Measurements from ENCODE around the gene KANSL1L. TPM values are rescaled to one million over a fixed set of nuclear protein-coding genes. Genes with fewer than 3 reads are reported as not detected.

KANSL1L gene
- total RNA-seq, 2 experiments from 2014 or later, result 4.8 to 5.4 TPM

DNA sequence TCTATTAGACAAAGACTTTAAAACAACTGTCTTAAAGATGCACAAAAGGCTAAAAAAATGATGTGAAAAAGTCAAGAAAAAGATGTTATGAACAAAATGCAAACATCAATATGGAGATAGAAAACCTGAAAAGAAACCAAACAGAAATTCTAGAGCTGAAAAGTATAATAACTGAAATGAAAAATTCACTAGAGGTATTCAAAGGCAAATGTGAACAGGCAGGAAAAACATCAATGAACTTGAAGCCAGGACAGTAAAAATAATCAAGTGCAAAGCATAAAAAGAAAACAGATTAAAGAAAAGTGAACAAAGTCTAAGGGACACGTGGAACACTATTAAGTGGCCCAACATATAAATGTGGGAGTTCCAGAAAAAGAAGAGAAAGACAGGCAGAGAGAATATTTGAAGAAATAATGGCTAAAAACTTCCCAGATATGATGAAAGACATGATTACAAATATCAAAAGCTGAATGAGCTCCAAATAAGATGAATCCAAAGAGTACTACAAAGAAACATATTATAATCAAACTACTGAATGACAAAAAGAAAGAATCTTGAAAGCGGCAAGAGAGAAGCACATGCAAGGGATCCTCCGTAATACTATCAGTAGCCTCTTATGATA lies 57.5 kb downstream of the KANSL1L start:
- no peak for TF ChIP-seq CTCF (IDR thresholded peaks at IDR 0.05)
- no peak for DNase-seq
- peaks cover 2% of the 10 kb centered on the region for H3K4me1 Mint-ChIP-seq (ENCODE audit: low read depth)
- no peaks in the 10 kb centered on the region for H3K27me3 Mint-ChIP-seq
- peaks cover 43% of the 10 kb centered on the region for H3K36me3 Mint-ChIP-seq (ENCODE audit: low read depth)
- peaks cover 30% of the 10 kb centered on the region for H3K9me3 Mint-ChIP-seq
- no peak overlapping the region for H3K27ac Mint-ChIP-seq
- ATAC-seq, result no peak
- ChIA-PET CTCF (no interaction called here), POLR2A (no interaction called here)
- intact Hi-C loops (cut with micrococcal nuclease), result no loop called here
- H3K4me3 Mint-ChIP-seq, result no peak overlapping the region

GRCh38 chr2:210112871-210113270 lies 58.3 kb downstream of the KANSL1L start:
- POLR2A ChIA-PET, result no interaction called here
- DNase-seq (no peak), ATAC-seq (no peak)
- Mint-ChIP-seq H3K36me3 (ENCODE audit: low read depth) (peaks cover 41% of the 10 kb centered on the region), H3K9me3 (peaks cover 30% of the 10 kb centered on the region), H3K4me1 (ENCODE audit: low read depth) (peaks cover 6% of the 10 kb centered on the region), H3K4me3 (no peak overlapping the region), H3K27me3 (no peaks in the 10 kb centered on the region), H3K27ac (no peak overlapping the region)
- no peak for TF ChIP-seq CTCF (IDR thresholded peaks at IDR 0.05)
- intact Hi-C loops (cut with micrococcal nuclease), result no loop called here
- CTCF ChIA-PET, result no interaction called here

DNA sequence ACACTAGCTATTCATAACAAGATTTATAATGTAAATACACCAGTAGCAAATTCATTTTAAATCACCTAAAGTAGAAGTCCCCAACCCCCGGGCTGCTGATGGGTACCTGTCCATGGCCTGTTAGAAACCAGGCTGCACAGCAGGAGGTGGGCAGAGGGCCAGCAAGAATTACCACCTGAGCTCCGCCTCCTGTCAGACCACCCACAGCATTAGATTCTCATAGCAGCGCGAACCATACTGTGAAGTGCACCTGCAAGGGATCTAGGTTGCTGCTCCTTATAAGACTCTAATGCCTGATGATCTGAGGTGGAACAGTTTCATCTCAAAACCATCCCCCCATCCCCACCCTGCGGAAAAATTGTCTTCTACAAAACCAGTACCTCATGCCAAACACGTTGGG lies 71.3 kb downstream of the KANSL1L start:
- DNase-seq (no peak), ATAC-seq (no peak)
- peaks cover 12% of the 10 kb centered on the region for H3K36me3 Mint-ChIP-seq (ENCODE audit: low read depth)
- no peaks in the 10 kb centered on the region for H3K9me3 Mint-ChIP-seq
- H3K27ac Mint-ChIP-seq, result no peak overlapping the region
- no peaks in the 10 kb centered on the region for H3K4me1 Mint-ChIP-seq (ENCODE audit: low read depth)
- intact Hi-C loops (cut with micrococcal nuclease), result no loop called here
- POLR2A ChIA-PET, result no interaction called here
- H3K4me3 Mint-ChIP-seq, result no peak overlapping the region
- TF ChIP-seq CTCF (IDR thresholded peaks at IDR 0.05), result no peak
- no peaks in the 10 kb centered on the region for H3K27me3 Mint-ChIP-seq
- CTCF ChIA-PET, result no interaction called here

- no peak for TF ChIP-seq CTCF (IDR thresholded peaks at IDR 0.05)
- DNase-seq (no peak), ATAC-seq (no peak)
- Mint-ChIP-seq H3K27me3 (no peaks in the 10 kb centered on the region), H3K4me3 (no peak overlapping the region), H3K27ac (no peak overlapping the region), H3K9me3 (no peaks in the 10 kb centered on the region), H3K36me3 (ENCODE audit: low read depth) (no peaks in the 10 kb centered on the region), H3K4me1 (ENCODE audit: low read depth) (no peaks in the 10 kb centered on the region)
- intact Hi-C loops (cut with micrococcal nuclease), result no loop called here
- ChIA-PET CTCF (no interaction called here), POLR2A (no interaction called here)
Observed at GRCh38 chr2:210094787-210095186, 76.4 kb downstream of the KANSL1L start.

DNA sequence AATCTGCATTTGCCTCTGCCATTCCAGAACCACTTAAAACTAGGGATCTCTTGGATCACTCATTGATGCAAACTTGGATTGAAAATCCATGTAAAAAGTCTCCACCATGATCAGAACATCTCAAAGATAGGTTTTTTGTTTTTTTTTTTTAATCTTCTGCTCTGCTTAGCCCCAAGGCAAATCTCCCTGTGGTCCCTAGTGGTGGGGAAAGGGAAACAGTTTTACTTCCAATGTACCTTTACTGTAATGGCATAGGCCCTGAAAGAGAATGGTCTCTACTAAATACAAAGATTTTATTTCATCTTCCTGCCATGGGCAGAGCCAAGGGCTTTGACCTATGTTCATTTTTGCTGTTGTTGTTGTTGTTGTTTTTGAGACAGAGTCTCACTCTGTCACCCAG lies 78.4 kb downstream of the KANSL1L start:
- Mint-ChIP-seq H3K27me3 (no peaks in the 10 kb centered on the region), H3K9me3 (no peaks in the 10 kb centered on the region)

More for the DNA sequence above, 78.4 kb downstream of the KANSL1L start:
- no peak for DNase-seq
- POLR2A ChIA-PET, result no interaction called here
- Mint-ChIP-seq H3K4me1 (ENCODE audit: low read depth) (no peaks in the 10 kb centered on the region), H3K4me3 (no peak overlapping the region), H3K27ac (no peak overlapping the region), H3K36me3 (ENCODE audit: low read depth) (peaks cover 1% of the 10 kb centered on the region)
- TF ChIP-seq CTCF (IDR thresholded peaks at IDR 0.05), result no peak
- CTCF ChIA-PET, result no interaction called here
- no peak for ATAC-seq
- intact Hi-C loops (cut with micrococcal nuclease), result no loop called here
